Gastrocnemius medialis (tissue), 4 donors: Measurements from ENCODE around the gene CROCC. TPM values are rescaled to one million over a fixed set of nuclear protein-coding genes. Genes with fewer than 3 reads are reported as not detected.
A peak's percentile ranks its signal among the peaks of the same experiment; 100 is the strongest.

ENCODE experiments used
- ATAC-seq, 2 donors: fragments of 150-250 bp; one replicate each; pipeline ENCODE4 v1.9.1; 2016
- DNase-seq, 2 donors: peaks; one replicate each; pipeline ENCODE4 v3.0.0-alpha.2; 2019
- H3K27ac ChIP-seq, 4 donors: fragments of 200-600 bp; sonication (generic); 1 replicate in 1 of 4; 2 replicates in 3 of 4; pipeline ENCODE4 v1.5.1; 2016 to 2018; ENCODE audit warnings: mild to moderate bottlenecking in 2 of 4, moderate library complexity in 1 of 4
- H3K27me3 ChIP-seq, 3 donors: fragments of 200-600 bp; sonication (generic) in 2 of 3; 1 replicate in 1 of 3; 2 replicates in 2 of 3; pipeline versions ENCODE4 v1.5.1 to v1.6.0; 2016 to 2019; ENCODE audit warnings: mild to moderate bottlenecking in 1 of 3, moderate library complexity in 1 of 3
- H3K36me3 ChIP-seq, 2 donors: fragments of 200-600 bp; sonication (generic) in 1 of 2; one replicate each; pipeline ENCODE4 v1.5.1; 2017 to 2018
- H3K4me1 ChIP-seq, 2 donors: fragments of 200-600 bp; sonication (generic) in 1 of 2; one replicate each; pipeline ENCODE4 v1.5.1; 2016 to 2017; ENCODE audit warnings: mild to moderate bottlenecking in 2 of 2
- H3K4me3 ChIP-seq, 4 donors: fragments of 200-600 bp; sonication (generic) in 3 of 4; 1 replicate in 1 of 4; 2 replicates in 3 of 4; pipeline ENCODE4 v1.5.1; 2016 to 2019; ENCODE audit warnings: mild to moderate bottlenecking in 2 of 4
- H3K9me3 ChIP-seq, 3 donors: fragments of 200-600 bp; sonication (generic) in 2 of 3; 1 replicate in 1 of 3; 2 replicates in 2 of 3; pipeline ENCODE4 v1.5.1; 2016 to 2019
- POLR2A ChIP-seq, 2 donors: fragments of 450-650 bp; IDR thresholded peaks; one replicate each; pipeline ENCODE4 v1.6.1; 2017; ENCODE audit warnings: antibody characterized with exemption in 2 of 2, mild to moderate bottlenecking in 2 of 2, moderate library complexity in 2 of 2
- in situ Hi-C, 4 donors: fragments of 200-750 bp; cut with MboI; loops; one replicate each; pipeline versions ENCODE4 v1.15.0 to v1.8.0; 2017; ENCODE audit warnings: low sequenced_read_pairs in 4 of 4
- intact Hi-C: fragments of 100-400 bp; cut with DNase I; formaldehyde crosslinking; loops from one replicate; pipeline ENCODE4 v1.15.1; 2023; ENCODE audit warnings: low total_unique reads
- total RNA-seq, 4 donors: library from RNA; depleted of rRNA; stranded (reverse); fragments of >200 nt; gene quantifications; one replicate each; pipeline versions ENCODE4 v1.1.0 to v1.2.3, GENCODE V29; 2016
- TF ChIP-seq, protein P1 (sequence below), 5 experiments: fragments of 450-650 bp in 3 of 5; fragments of 200-600 bp in 2 of 5; sonication (generic) in 2 of 5; IDR thresholded peaks in 4 of 5; conservative IDR thresholded peaks in 1 of 5; 1 replicate in 4 of 5; 2 replicates in 1 of 5; pipeline ENCODE4 v1.5.1; 2016 to 2019; ENCODE audit warnings: antibody characterized with exemption in 5 of 5, mild to moderate bottlenecking in 3 of 5, moderate library complexity in 3 of 5

Gene CROCC
- total RNA-seq, 4 donors from 2014 or later = 3.0 to 8.0 (median 5.3) TPM

DNA sequence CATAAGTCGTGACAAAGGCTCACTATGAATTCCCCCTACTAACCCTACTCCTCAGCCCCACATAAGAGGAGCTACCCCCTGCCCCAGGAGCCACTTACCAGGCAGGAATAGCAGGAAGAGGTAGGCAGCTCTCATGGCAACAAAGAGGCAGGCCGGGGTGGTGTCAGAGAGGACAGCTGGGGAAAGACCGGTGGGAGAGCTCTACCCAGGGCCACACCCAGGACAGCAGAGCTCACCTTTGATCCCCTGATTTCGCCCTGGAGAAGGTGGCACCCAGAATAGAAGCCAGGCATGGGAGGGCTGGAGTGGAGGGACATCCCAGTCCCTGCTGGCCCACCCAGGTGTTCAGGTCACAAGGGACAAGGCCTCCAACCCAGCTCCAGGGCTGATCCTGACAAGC lies 56.4 kb downstream of the CROCC start:
- Histone ChIP-seq H3K9me3 (no peaks in the 10 kb centered on the region), H3K27ac (no peak overlapping the region), H3K4me1 (no peaks in the 10 kb centered on the region), H3K27me3 (peaks cover 4 to 14% (median 13%) of the 10 kb centered on the region in 3 donors), H3K36me3 (no peaks in the 10 kb centered on the region), H3K4me3 (no peak overlapping the region)
- intact Hi-C loops (no loop called here), in situ Hi-C loops (no loop called here)
- TF ChIP-seq, protein P1, sequence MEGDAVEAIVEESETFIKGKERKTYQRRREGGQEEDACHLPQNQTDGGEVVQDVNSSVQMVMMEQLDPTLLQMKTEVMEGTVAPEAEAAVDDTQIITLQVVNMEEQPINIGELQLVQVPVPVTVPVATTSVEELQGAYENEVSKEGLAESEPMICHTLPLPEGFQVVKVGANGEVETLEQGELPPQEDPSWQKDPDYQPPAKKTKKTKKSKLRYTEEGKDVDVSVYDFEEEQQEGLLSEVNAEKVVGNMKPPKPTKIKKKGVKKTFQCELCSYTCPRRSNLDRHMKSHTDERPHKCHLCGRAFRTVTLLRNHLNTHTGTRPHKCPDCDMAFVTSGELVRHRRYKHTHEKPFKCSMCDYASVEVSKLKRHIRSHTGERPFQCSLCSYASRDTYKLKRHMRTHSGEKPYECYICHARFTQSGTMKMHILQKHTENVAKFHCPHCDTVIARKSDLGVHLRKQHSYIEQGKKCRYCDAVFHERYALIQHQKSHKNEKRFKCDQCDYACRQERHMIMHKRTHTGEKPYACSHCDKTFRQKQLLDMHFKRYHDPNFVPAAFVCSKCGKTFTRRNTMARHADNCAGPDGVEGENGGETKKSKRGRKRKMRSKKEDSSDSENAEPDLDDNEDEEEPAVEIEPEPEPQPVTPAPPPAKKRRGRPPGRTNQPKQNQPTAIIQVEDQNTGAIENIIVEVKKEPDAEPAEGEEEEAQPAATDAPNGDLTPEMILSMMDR (IDR thresholded peaks at IDR 0.05 in 4 of 5, conservative IDR thresholded peaks at IDR 0.05 in 1 of 5) = no peak
- TF ChIP-seq POLR2A (IDR thresholded peaks at IDR 0.05) = no peak
- DNase-seq = no peak
- no peak for ATAC-seq

DNA sequence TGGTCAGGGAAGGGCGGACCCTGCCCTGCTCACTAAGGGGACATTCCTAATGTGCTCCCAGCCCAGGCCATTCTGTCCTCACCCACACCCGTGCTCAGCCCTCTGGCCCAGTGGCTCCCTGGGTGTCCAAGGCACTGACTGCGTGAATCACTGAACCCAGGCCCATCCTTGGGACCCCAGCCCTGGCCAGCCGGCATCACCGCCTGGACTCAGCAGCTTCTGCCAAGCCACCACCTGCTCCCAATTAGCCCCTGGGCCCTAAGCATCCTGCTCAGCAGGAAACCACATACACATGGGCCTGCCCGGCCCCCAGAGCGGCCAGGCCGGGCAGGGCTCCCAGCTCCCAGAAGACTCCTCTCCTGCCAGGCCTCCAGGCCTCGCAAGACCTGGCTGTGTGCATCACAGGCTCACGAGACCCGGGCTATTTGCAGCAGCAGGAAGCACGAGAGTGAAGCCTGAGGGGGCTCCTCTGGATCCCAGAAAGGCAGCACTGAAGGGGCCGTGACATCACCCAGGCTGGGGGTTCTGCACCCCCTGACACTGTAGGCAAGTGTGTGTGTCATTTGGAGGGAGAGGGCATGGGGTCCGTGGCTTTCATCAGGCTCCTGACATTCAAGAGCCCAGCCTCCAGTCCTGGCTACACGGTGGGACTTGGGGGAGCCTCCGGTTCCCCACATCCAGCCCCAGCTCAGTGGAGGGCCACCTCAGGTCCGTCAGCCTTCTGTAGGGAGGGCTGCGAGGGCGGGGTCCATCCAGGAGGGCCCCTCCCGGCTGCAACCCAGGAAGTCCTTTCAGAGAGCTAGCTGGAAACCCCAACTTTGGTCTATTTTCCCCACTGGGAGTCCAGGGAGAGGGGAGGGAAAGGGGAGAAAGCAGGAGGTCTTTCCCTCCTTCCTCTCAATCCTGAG lies 57.1 kb downstream of the CROCC start:
- no peaks in the 10 kb centered on the region for H3K36me3 ChIP-seq
- DNase-seq (no peak), ATAC-seq (peak in 1 of 2 donors; percentile 37)
- no peaks in the 10 kb centered on the region for H3K4me1 ChIP-seq
- H3K9me3 ChIP-seq = no peaks in the 10 kb centered on the region
- H3K4me3 ChIP-seq = peak overlapping the region in 1 of 4 donors; percentile 30
- H3K27ac ChIP-seq = peak overlapping the region in 2 of 4 donors; percentile 43 to 50
- no peak for TF ChIP-seq POLR2A (IDR thresholded peaks at IDR 0.05)
- TF ChIP-seq, protein P1 (IDR thresholded peaks at IDR 0.05 in 4 of 5, conservative IDR thresholded peaks at IDR 0.05 in 1 of 5) = no peak
- H3K27me3 ChIP-seq = peaks cover 4 to 14% (median 13%) of the 10 kb centered on the region in 3 donors
- in situ Hi-C loops (no loop called here), intact Hi-C loops (no loop called here)

DNA sequence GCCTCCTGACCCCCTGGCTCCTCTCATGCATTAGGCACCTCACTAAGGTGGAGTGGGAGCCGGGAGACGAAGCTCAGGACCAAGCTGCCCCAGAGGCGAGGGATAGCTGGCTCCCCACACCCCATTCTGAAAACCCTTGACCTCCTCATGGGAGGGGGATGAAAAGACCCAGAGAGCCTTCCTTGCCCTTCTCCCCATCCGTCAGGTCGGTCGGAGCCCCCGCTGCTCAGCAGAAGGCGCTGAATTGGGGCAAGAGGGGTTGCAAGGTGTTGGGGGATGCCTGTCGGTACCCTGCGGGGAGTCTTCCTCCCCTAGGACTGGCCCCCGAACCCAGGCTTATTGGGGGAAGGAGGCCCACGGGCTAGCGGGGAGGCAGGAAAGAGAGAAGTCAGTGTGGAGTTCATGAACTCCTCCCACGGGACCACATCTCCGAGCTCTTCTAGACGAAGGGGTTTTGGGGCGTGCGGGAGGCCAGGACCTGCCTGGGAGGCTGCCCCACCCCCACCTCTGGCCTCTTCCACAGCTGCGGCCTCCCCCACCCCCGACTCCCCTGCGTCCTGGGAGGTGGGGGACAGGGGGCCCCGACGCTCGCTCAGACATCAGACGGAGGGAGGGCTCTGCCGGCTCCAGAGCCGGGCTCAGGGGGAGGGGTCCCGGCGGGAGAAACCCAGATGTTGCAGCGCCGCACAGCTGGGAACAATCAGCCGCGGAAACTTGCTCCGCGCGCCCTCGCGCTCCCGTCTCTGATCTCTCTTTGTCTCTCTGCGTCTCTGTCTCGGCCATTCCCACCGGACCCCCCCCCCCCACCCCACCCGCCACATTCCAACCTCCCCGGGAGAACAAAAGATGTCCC lies 58.0 kb downstream of the CROCC start:
- no peak for ATAC-seq
- peak overlapping the region in 2 of 4 donors; percentile 43 to 50 for H3K27ac ChIP-seq

DNA sequence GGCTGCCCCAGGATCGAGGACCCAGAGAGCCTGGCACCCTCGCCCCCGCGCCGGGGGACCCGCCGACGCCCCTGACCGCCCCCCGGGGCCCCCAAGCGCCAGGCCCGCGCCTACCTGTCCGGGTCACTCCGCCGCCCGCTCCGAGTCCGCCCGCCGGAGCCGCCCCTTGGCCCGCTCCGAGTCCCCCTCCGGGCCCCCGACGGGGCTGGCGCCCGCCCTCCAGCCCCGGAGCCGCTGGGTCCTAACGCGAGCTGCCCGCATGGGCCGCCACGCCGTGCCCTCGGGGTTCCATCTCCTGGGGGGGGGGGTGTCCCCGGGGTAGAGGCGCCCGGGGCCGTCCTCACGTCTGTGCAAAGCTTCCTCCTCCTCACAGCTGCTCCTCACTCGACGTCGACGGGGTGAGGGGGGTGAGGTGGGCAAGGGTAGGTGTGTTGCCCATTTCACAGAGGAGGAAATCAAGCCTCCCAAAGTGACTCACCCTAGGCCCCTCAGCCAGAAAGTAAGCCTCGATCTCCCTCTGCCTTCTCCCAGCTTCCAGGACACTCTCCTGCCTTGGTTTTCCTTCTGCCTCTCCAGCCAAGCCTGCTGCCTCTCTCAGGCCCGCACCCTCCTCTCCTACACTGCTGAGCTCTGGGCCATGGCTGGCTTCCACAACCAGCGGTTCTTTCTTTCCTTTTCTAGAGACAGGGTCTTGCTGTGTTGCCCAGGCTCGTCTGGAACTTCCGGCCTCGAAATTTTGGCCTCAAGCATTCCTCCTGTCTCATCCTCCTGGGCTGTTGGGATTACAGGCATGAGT lies 58.9 kb downstream of the CROCC start, which contains the start of gene MFAP2:
MFAP2 (minus strand) TSS at position 148 of the 796 bp plus-strand sequence. CDS start 2,347 bp downstream, outside the sequence.
- H3K36me3 ChIP-seq = no peaks in the 10 kb centered on the region
- intact Hi-C loops = no loop called here
- in situ Hi-C loops = no loop called here
- no peaks in the 10 kb centered on the region for H3K4me1 ChIP-seq
- H3K27ac ChIP-seq = peak within 1 kb of the TSS in 2 of 4 donors; percentile 43 to 50
- TF ChIP-seq, protein P1 (IDR thresholded peaks at IDR 0.05 in 4 of 5, conservative IDR thresholded peaks at IDR 0.05 in 1 of 5) = no peak
- TF ChIP-seq POLR2A (IDR thresholded peaks at IDR 0.05) = no peak
- H3K4me3 ChIP-seq = peak within 1 kb of the TSS in 3 of 4 donors; percentile 22 to 33 (median 30)
- no peak for ATAC-seq
- DNase-seq = no peak
- peaks cover 4 to 14% (median 13%) of the 10 kb centered on the region in 3 donors for H3K27me3 ChIP-seq
- no peaks in the 10 kb centered on the region for H3K9me3 ChIP-seq

More for the DNA sequence above, 58.0 kb downstream of the CROCC start:
- H3K36me3 ChIP-seq = no peaks in the 10 kb centered on the region
- DNase-seq = no peak
- H3K4me1 ChIP-seq = no peaks in the 10 kb centered on the region
- peak overlapping the region in 3 of 4 donors; percentile 22 to 30 (median 22) for H3K4me3 ChIP-seq
- intact Hi-C loops = no loop called here
- peaks cover 4 to 14% (median 13%) of the 10 kb centered on the region in 3 donors for H3K27me3 ChIP-seq
- in situ Hi-C loops = no loop called here
- no peak for TF ChIP-seq POLR2A (IDR thresholded peaks at IDR 0.05)
- TF ChIP-seq, protein P1 (IDR thresholded peaks at IDR 0.05 in 4 of 5, conservative IDR thresholded peaks at IDR 0.05 in 1 of 5) = no peak
- no peaks in the 10 kb centered on the region for H3K9me3 ChIP-seq
